Endothelial cell of umbilical vein (primary cell): ENCODE data around the gene VRTN. TPM values are rescaled to one million over a fixed set of nuclear protein-coding genes. Genes with fewer than 3 reads are reported as not detected.

Experiments used
- BruUV-seq: library from RNA; stranded (reverse); fragments of 400-500 nt; replicated peaks from 2 replicates; lab custom pipeline; 2021; lab: Mats Ljungman, UMichigan
- CTCF ChIA-PET: fragments of 300-600, 350-600 bp; sonication (Branson Sonifier 250); formaldehyde crosslinking; loops from one replicate; lab custom pipeline; 2021; ENCODE audit warnings: antibody characterized with exemption, inconsistent platforms; lab: Charles Lee
- POLR2A ChIA-PET: fragments of 300-600, 350-600 bp; sonication (Branson Sonifier 250); formaldehyde crosslinking; loops from one replicate; lab custom pipeline; 2021; ENCODE audit warnings: antibody characterized with exemption, inconsistent platforms; lab: Charles Lee
- DNase-seq: peaks from one replicate; pipeline ENCODE4 v3.0.0-alpha.2; 2011; ENCODE audit warnings: low read depth, low spot score
- FAIRE-seq: peaks from 2 replicates; lab custom pipeline; 2011; peaks lifted over from hg19 to GRCh38; lab: Jason Lieb, UNC
- H2AFZ ChIP-seq: 2 replicates; pipeline ENCODE4 v1.6.0; 2012; ENCODE audit warnings: low read depth, low read length, control low read depth, inconsistent platforms
- H3K27ac ChIP-seq: 2 replicates; pipeline ENCODE4 v1.5.1; 2011; ENCODE audit warnings: low read depth, mild to moderate bottlenecking, control low read depth, low read length, moderate library complexity; ENCODE audit not compliant: insufficient read depth
- H3K27me3 ChIP-seq, 2 experiments: 2 replicates each; pipeline versions ENCODE4 v1.6.0 to v1.6.1; 2011; ENCODE audit warnings: low read length in 2 of 2, mixed read lengths in 1 of 2; ENCODE audit not compliant: control insufficient read depth in 2 of 2, insufficient read depth in 2 of 2
- H3K36me3 ChIP-seq, 2 experiments: 2 replicates in 1 of 2; 3 replicates in 1 of 2; pipeline ENCODE4 v1.5.1; 2011; ENCODE audit warnings: low read length in 2 of 2, mild to moderate bottlenecking in 1 of 2, moderate library complexity in 1 of 2; ENCODE audit not compliant: control insufficient read depth in 2 of 2, insufficient read depth in 2 of 2; ENCODE audit errors: extremely low read depth in 1 of 2
- H3K4me1 ChIP-seq: 3 replicates; pipeline ENCODE4 v1.5.1; 2011; ENCODE audit warnings: mild to moderate bottlenecking, low read length; ENCODE audit not compliant: control insufficient read depth, insufficient read depth; ENCODE audit errors: extremely low read depth
- H3K4me2 ChIP-seq: 2 replicates; pipeline ENCODE4 v1.6.1; 2011; ENCODE audit warnings: low read length, control low read depth, mixed read lengths; ENCODE audit not compliant: insufficient read depth
- H3K4me3 ChIP-seq, 3 experiments: fragments of 200-600 bp in 1 of 3; sonication (generic), shearing (Covaris generic) in 1 of 3; replicated peaks in 1 of 3; 2 replicates each; pipeline ENCODE4 v1.5.1; 2011 to 2016; ENCODE audit warnings: control low read depth in 3 of 3, low read length in 3 of 3, mild to moderate bottlenecking in 2 of 3, inconsistent platforms in 1 of 3, low read depth in 1 of 3, moderate library complexity in 1 of 3; ENCODE audit not compliant: insufficient read depth in 1 of 3
- H3K79me2 ChIP-seq: 2 replicates; pipeline ENCODE4 v1.6.0; 2012; ENCODE audit warnings: low read length, inconsistent platforms; ENCODE audit not compliant: control insufficient read depth, insufficient read depth
- H3K9ac ChIP-seq: replicated peaks from 2 replicates; pipeline ENCODE3; 2011; ENCODE audit warnings: low read length, control low read depth; ENCODE audit not compliant: insufficient read depth; ENCODE audit errors: extremely low read depth
- H3K9me1 ChIP-seq: replicated peaks from 3 replicates; pipeline ENCODE4 v1.6.0; 2011; ENCODE audit warnings: mild to moderate bottlenecking, low read length; ENCODE audit not compliant: control insufficient read depth, insufficient read depth; ENCODE audit errors: extremely low read depth
- H3K9me3 ChIP-seq: replicated peaks from 2 replicates; pipeline ENCODE4 v1.5.1; 2012; ENCODE audit warnings: low read length, inconsistent platforms; ENCODE audit not compliant: control insufficient read depth, insufficient read depth
- H4K20me1 ChIP-seq: replicated peaks from 2 replicates; pipeline ENCODE3; 2011; ENCODE audit warnings: mild to moderate bottlenecking, low read length; ENCODE audit not compliant: control insufficient read depth, insufficient read depth; ENCODE audit errors: extremely low read depth
- EZH2 ChIP-seq: IDR thresholded peaks from 2 replicates; pipeline ENCODE4 v1.6.1; 2012; ENCODE audit warnings: borderline replicate concordance, low read depth, mild to moderate bottlenecking, moderate library complexity, low read length, inconsistent platforms; ENCODE audit not compliant: severe bottlenecking
- FOS ChIP-seq: IDR thresholded peaks from 2 replicates; pipeline ENCODE4 v1.6.1; 2011; ENCODE audit warnings: mild to moderate bottlenecking, low read length, moderate library complexity, borderline replicate concordance; ENCODE audit not compliant: insufficient read depth
- GATA2 ChIP-seq: IDR thresholded peaks from 2 replicates; pipeline ENCODE4 v1.7.0; 2011; ENCODE audit warnings: low read depth, mild to moderate bottlenecking, moderate library complexity, mixed read lengths, low read length; ENCODE audit not compliant: insufficient read length, insufficient read depth
- JUN ChIP-seq: IDR thresholded peaks from 2 replicates; pipeline ENCODE4 v1.6.1; 2011; ENCODE audit warnings: borderline replicate concordance, low read depth; ENCODE audit not compliant: insufficient read length, insufficient read depth
- MYC ChIP-seq: IDR thresholded peaks from one replicate; pipeline ENCODE4 v1.6.1; 2011; ENCODE audit warnings: mild to moderate bottlenecking, low read depth, low read length
- POLR2AphosphoS5 ChIP-seq: IDR thresholded peaks from 2 replicates; pipeline ENCODE4 v1.6.1; 2012; ENCODE audit warnings: low read depth, mild to moderate bottlenecking, control low read depth, low read length, moderate library complexity; ENCODE audit not compliant: insufficient read depth
- dilution Hi-C: fragments of 300-500 bp; cut with MboI; formaldehyde crosslinking; loops from one replicate; pipeline ENCODE4 v1.15.0; 2019; ENCODE audit warnings: low sequenced_read_pairs; ENCODE audit not compliant: extremely low pct_ligation_motif_present
- intact Hi-C: fragments of 100-400 bp; cut with micrococcal nuclease; formaldehyde crosslinking; loops from one replicate; pipeline ENCODE4 v1.10.0; 2022
- polyA plus RNA-seq, 4 experiments: library from polyadenylated mRNA; depleted of rRNA in 3 of 4; stranded (reverse) in 3 of 4; unstranded in 1 of 4; fragments of >200 nt; gene quantifications; 2 replicates each; pipeline versions ENCODE4 v1.2.1 to v1.2.3, GENCODE V29; 2011 to 2012; ENCODE audit warnings: missing spikeins in 1 of 4
- total RNA-seq: library from RNA; stranded (reverse); gene quantifications from 2 replicates; pipeline ENCODE4 v1.2.3, GENCODE V29; 2021
- TF ChIP-seq, protein P1 (sequence below), 2 donors: IDR thresholded peaks; 1 replicate in 1 of 2; 2 replicates in 1 of 2; pipeline ENCODE4 v1.5.1; 2011; ENCODE audit warnings: low read length in 2 of 2, mild to moderate bottlenecking in 2 of 2, moderate library complexity in 2 of 2, control low read depth in 1 of 2, inconsistent platforms in 1 of 2, low read depth in 1 of 2; ENCODE audit not compliant: insufficient read depth in 1 of 2; ENCODE audit errors: extremely low read depth in 1 of 2
- TF ChIP-seq, protein P2 (sequence below): IDR thresholded peaks from 2 replicates; pipeline ENCODE4 v1.6.1; 2011; ENCODE audit not compliant: insufficient read depth, insufficient read length

VRTN gene
- total and polyA plus RNA-seq, 2 donors (not counting 3 experiments of a cell fraction or from before 2014, with no cell fraction given) = 0.03 TPM; not detected in 1

DNA sequence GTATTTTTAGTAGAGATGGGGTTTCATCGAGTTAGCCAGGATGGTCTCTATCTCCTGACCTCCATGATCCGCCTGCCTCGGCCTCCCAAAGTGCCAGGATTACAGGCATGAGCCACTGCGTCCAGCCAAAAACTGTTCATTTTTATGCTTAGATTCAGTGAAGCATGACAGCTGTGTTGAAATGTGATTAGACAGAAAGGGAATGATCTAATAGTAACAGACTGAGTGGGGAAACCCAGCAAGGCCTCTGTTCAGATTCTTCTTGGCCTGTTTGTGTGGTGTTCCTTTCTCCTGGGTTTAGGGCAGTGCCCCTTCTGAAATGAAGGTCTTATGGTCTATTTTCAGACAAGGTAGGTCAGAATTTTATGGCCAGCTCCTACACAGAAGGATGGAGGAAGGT lies 33.7 kb upstream of the VRTN start:
- no peak overlapping the region for H3K4me3 ChIP-seq
- no peaks in the 10 kb centered on the region for H3K9me3 ChIP-seq
- ChIA-PET POLR2A (no interaction called here), CTCF (no interaction called here)
- no peaks in the 10 kb centered on the region for H3K79me2 ChIP-seq
- DNase-seq = no peak
- no peak overlapping the region for H3K27ac ChIP-seq
- no peak for FAIRE-seq
- no peak overlapping the region for H2AFZ ChIP-seq
- dilution Hi-C loops = no loop called here
- TF ChIP-seq MYC (no peak), JUN (no peak), GATA2 (no peak)
- TF ChIP-seq, protein P1, sequence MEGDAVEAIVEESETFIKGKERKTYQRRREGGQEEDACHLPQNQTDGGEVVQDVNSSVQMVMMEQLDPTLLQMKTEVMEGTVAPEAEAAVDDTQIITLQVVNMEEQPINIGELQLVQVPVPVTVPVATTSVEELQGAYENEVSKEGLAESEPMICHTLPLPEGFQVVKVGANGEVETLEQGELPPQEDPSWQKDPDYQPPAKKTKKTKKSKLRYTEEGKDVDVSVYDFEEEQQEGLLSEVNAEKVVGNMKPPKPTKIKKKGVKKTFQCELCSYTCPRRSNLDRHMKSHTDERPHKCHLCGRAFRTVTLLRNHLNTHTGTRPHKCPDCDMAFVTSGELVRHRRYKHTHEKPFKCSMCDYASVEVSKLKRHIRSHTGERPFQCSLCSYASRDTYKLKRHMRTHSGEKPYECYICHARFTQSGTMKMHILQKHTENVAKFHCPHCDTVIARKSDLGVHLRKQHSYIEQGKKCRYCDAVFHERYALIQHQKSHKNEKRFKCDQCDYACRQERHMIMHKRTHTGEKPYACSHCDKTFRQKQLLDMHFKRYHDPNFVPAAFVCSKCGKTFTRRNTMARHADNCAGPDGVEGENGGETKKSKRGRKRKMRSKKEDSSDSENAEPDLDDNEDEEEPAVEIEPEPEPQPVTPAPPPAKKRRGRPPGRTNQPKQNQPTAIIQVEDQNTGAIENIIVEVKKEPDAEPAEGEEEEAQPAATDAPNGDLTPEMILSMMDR (IDR thresholded peaks at IDR 0.05; ENCODE audit: extremely low read depth in 1 of 2, insufficient read depth in 1 of 2, low read depth in 1 of 2, low read length in 2 of 2) = no peak
- TF ChIP-seq, protein P2, sequence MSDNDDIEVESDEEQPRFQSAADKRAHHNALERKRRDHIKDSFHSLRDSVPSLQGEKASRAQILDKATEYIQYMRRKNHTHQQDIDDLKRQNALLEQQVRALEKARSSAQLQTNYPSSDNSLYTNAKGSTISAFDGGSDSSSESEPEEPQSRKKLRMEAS = no peak
- no peak overlapping the region for H3K9ac ChIP-seq
- no peaks in the 10 kb centered on the region for H3K4me1 ChIP-seq
- H3K4me2 ChIP-seq = no peak overlapping the region
- H4K20me1 ChIP-seq = no peaks in the 10 kb centered on the region
- H3K9me1 ChIP-seq = no peaks in the 10 kb centered on the region
- no peaks in the 10 kb centered on the region for H3K36me3 ChIP-seq
- H3K27me3 ChIP-seq = peaks cover 0 to 2% of the 10 kb centered on the region in 2 experiments
- no TSS peak for BruUV-seq
- intact Hi-C loops = no loop called here

DNA sequence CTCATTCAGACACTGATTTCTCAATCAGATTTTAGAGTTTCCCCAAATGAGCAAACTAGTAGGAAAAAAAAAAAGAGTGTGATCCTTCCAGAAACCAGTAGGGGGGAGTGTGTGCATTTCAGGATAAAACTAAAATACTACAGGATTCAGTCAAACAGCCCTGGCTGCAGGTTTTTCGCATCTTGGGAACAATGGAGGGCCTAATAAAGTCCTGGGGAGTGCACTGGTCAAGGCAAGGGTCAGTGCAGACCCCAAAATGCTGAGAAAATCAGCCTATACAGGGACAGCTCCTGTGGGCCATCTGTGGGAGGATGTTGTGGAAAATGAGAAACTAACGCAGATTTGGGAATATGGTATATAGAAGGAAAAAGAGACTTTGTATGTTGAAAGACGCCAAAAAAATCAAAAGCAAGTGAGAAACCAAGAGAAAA lies 23.3 kb upstream of the VRTN start:
- BruUV-seq = no TSS peak

More for the DNA sequence above, 23.3 kb upstream of the VRTN start:
- Histone ChIP-seq H3K4me2 (no peak overlapping the region), H3K27ac (no peak overlapping the region), H3K4me1 (no peaks in the 10 kb centered on the region), H4K20me1 (no peaks in the 10 kb centered on the region), H3K9ac (no peak overlapping the region), H2AFZ (no peak overlapping the region), H3K36me3 (no peaks in the 10 kb centered on the region), H3K9me3 (no peaks in the 10 kb centered on the region), H3K27me3 (peaks cover 6 to 11% of the 10 kb centered on the region in 2 experiments), H3K4me3 (no peak overlapping the region), H3K79me2 (no peaks in the 10 kb centered on the region), H3K9me1 (no peaks in the 10 kb centered on the region)
- FAIRE-seq (peak; percentile 47), DNase-seq (peak; percentile 37)
- dilution Hi-C loops = no loop called here
- ChIA-PET CTCF (interaction anchor here (1.2 kb wide), 2 partner anchors 14 to 20 kb away, joined by 4 read pairs; no protein-coding TSS in a partner anchor), POLR2A (no interaction called here)
- intact Hi-C loops = loop anchor here (1.0 kb wide), 1 partner anchor 154 kb away; no protein-coding TSS in a partner anchor
- TF ChIP-seq GATA2 (no peak), POLR2AphosphoS5 (no peak), FOS (no peak), EZH2 (no peak), MYC (no peak)
- TF ChIP-seq, protein P1 (IDR thresholded peaks at IDR 0.05; ENCODE audit: extremely low read depth in 1 of 2, insufficient read depth in 1 of 2, low read depth in 1 of 2, low read length in 2 of 2) = peak; percentile 57 to 58
- TF ChIP-seq, protein P2 = no peak
